GM23248 (cell line): Measurements from ENCODE around the gene SV2B. TPM values are rescaled to one million over a fixed set of nuclear protein-coding genes. Genes with fewer than 3 reads are reported as not detected.
A peak's percentile ranks its signal among the peaks of the same experiment; 100 is the strongest.

ENCODE experiments used
- DNase-seq: peaks from one replicate; pipeline ENCODE4 v3.0.0-alpha.2; 2015
- H2AFZ ChIP-seq: fragments of 200-600 bp; sonication (generic); 2 replicates; pipeline ENCODE4 v1.6.1; 2016; ENCODE audit warnings: antibody characterized with exemption
- H3F3A ChIP-seq: fragments of 200-600 bp; sonication (generic); 2 replicates; pipeline ENCODE4 v1.6.1; 2016; ENCODE audit warnings: mild to moderate bottlenecking, antibody characterized with exemption, mixed run types; ENCODE audit not compliant: insufficient read depth
- H3K27ac ChIP-seq: fragments of 200-600 bp; sonication (generic); 2 replicates; pipeline ENCODE4 v1.5.1; 2016; ENCODE audit warnings: mild to moderate bottlenecking
- H3K27me3 ChIP-seq: fragments of 200-600 bp; sonication (generic); replicated peaks from 2 replicates; pipeline ENCODE4 v1.6.1; 2016; ENCODE audit warnings: mild to moderate bottlenecking; ENCODE audit not compliant: insufficient read depth
- H3K36me3 ChIP-seq: fragments of 200-600 bp; sonication (generic); 2 replicates; pipeline ENCODE4 v1.6.1; 2016; ENCODE audit warnings: low read depth, mild to moderate bottlenecking
- H3K4me1 ChIP-seq: fragments of 200-600 bp; sonication (generic); 2 replicates; pipeline ENCODE4 v1.6.1; 2016; ENCODE audit warnings: mild to moderate bottlenecking; ENCODE audit not compliant: insufficient read depth
- H3K4me2 ChIP-seq: fragments of 200-600 bp; sonication (generic); one replicate; pipeline ENCODE4 v1.6.1; 2016; ENCODE audit warnings: mild to moderate bottlenecking; ENCODE audit not compliant: unreplicated experiment
- H3K4me3 ChIP-seq: fragments of 200-600 bp; sonication (generic); 2 replicates; pipeline ENCODE4 v1.5.1; 2016; ENCODE audit warnings: mild to moderate bottlenecking
- H3K79me2 ChIP-seq: fragments of 200-600 bp; sonication (generic); 2 replicates; pipeline ENCODE4 v1.6.1; 2016; ENCODE audit warnings: mild to moderate bottlenecking; ENCODE audit not compliant: insufficient read depth
- H3K9ac ChIP-seq: fragments of 200-600 bp; sonication (generic); 2 replicates; pipeline ENCODE4 v1.6.1; 2016; ENCODE audit warnings: mild to moderate bottlenecking
- H3K9me2 ChIP-seq: fragments of 200-600 bp; sonication (generic); 2 replicates; pipeline ENCODE4 v1.6.1; 2016; ENCODE audit warnings: mixed run types, mild to moderate bottlenecking, moderate library complexity; ENCODE audit not compliant: insufficient read depth
- H3K9me3 ChIP-seq: fragments of 200-600 bp; sonication (generic); one replicate; pipeline ENCODE4 v1.6.1; 2017; ENCODE audit warnings: low read depth
- H4K20me1 ChIP-seq: fragments of 200-600 bp; sonication (generic); 2 replicates; pipeline ENCODE4 v1.6.0; 2016; ENCODE audit not compliant: insufficient read depth
- EZH2 ChIP-seq: fragments of 200-600 bp; sonication (generic); IDR thresholded peaks from 2 replicates; pipeline ENCODE4 v1.6.1; 2018; ENCODE audit warnings: antibody characterized with exemption, mild to moderate bottlenecking; ENCODE audit not compliant: insufficient read depth, poor library complexity, severe bottlenecking
- EZH2phosphoT487 ChIP-seq: fragments of 200-600 bp; sonication (generic); IDR thresholded peaks from 2 replicates; pipeline ENCODE4 v1.6.1; 2018; ENCODE audit warnings: antibody characterized with exemption, moderate library complexity, mild to moderate bottlenecking, low read depth; ENCODE audit not compliant: insufficient read depth
- WGBS, 2 experiments: methylation state at CpG; one replicate each; pipeline ENCODE4 v1.1.6; 2015 to 2017; ENCODE audit warnings: low lambda C conversion rate in 2 of 2, low coverage in 1 of 2; ENCODE audit errors: missing lambda C conversion rate in 2 of 2; 5-methylcytosine and 5-hydroxymethylcytosine counted together
- in situ Hi-C: fragments of 300-500 bp; cut with MboI; formaldehyde crosslinking; loops from 2 replicates; pipeline ENCODE4 v1.15.0; 2020
- polyA plus RNA-seq: library from polyadenylated mRNA; unstranded; fragments of >200 nt; fragmentation: Nextera tagmentation; extraction: Ambion mirVana; gene quantifications from 2 replicates; pipeline ENCODE4 v1.2.1, GENCODE V29; 2016
- total RNA-seq: library from RNA; depleted of rRNA; stranded (reverse); fragments of >200 nt; shearing (Covaris generic); gene quantifications from 2 replicates; pipeline ENCODE4 v1.2.3, GENCODE V29; 2014

SV2B gene
- total and polyA plus RNA-seq, 2 experiments from 2014 or later, result not detected

- H3K27me3 ChIP-seq, result peaks cover 43% of the 10 kb centered on the region
- peaks cover 7% of the 10 kb centered on the region; the same call in 1 of the 2 replicates for H3F3A ChIP-seq
- peak overlapping the region; percentile 13 for H2AFZ ChIP-seq
- in situ Hi-C loops, result loop anchor here (25.0 kb wide), 1 partner anchor 182 kb away; no protein-coding TSS in a partner anchor
- H3K79me2 ChIP-seq, result no peaks in the 10 kb centered on the region
- H3K9me2 ChIP-seq, result no peaks in the 10 kb centered on the region
- no peaks in the 10 kb centered on the region for H3K4me1 ChIP-seq
- H3K36me3 ChIP-seq, result no peaks in the 10 kb centered on the region
- H3K9me3 ChIP-seq, result no peaks in the 10 kb centered on the region
- no peak overlapping the region for H3K9ac ChIP-seq
- peak overlapping the region; percentile 63 for H3K4me2 ChIP-seq
- H3K4me3 ChIP-seq, result peak overlapping the region; percentile 24; the same call in 1 of the 2 replicates
- H3K27ac ChIP-seq, result no peak overlapping the region
- DNase-seq, result peak; percentile 83
- WGBS, 2 experiments, result 12 to 13% methylated on average over 11 of the region's 11 CpGs
- H4K20me1 ChIP-seq, result no peaks in the 10 kb centered on the region
- TF ChIP-seq EZH2, result no peak
- no peak for TF ChIP-seq EZH2phosphoT487
Observed at GRCh38 chr15:91055548-91056331, 44.3 kb upstream of the SV2B start.

GRCh38 chr15:91061230-91061629, 38.8 kb upstream of the SV2B start:
- no peak overlapping the region for H2AFZ ChIP-seq
- no peak overlapping the region for H3K27ac ChIP-seq
- no peak overlapping the region for H3K4me3 ChIP-seq
- H3K36me3 ChIP-seq, result no peaks in the 10 kb centered on the region
- WGBS, 2 experiments, result 61 to 64% methylated on average over 2 of the region's 2 CpGs
- H3K4me2 ChIP-seq, result no peak overlapping the region
- H3K9me2 ChIP-seq, result no peaks in the 10 kb centered on the region
- H3F3A ChIP-seq, result no peaks in the 10 kb centered on the region
- H3K27me3 ChIP-seq, result peaks cover 22% of the 10 kb centered on the region
- in situ Hi-C loops, result loop anchor here (25.0 kb wide), 1 partner anchor 176 kb away; no protein-coding TSS in a partner anchor
- no peak overlapping the region for H3K9ac ChIP-seq
- H3K79me2 ChIP-seq, result no peaks in the 10 kb centered on the region
- H3K4me1 ChIP-seq, result no peaks in the 10 kb centered on the region
- no peaks in the 10 kb centered on the region for H4K20me1 ChIP-seq
- H3K9me3 ChIP-seq, result no peaks in the 10 kb centered on the region
- no peak for TF ChIP-seq EZH2phosphoT487
- TF ChIP-seq EZH2, result no peak
- no peak for DNase-seq

- no peaks in the 10 kb centered on the region for H3K36me3 ChIP-seq
- no peak overlapping the region for H3K4me3 ChIP-seq
- no peaks in the 10 kb centered on the region for H3K9me3 ChIP-seq
- WGBS, 2 experiments, result 31 to 37% methylated on average over 5 of the region's 5 CpGs
- DNase-seq, result no peak
- no peak overlapping the region for H3K9ac ChIP-seq
- TF ChIP-seq EZH2phosphoT487 (no peak), EZH2 (no peak)
- H3K27me3 ChIP-seq, result peaks cover 22% of the 10 kb centered on the region
- in situ Hi-C loops, result loop anchor here (25.0 kb wide), 1 partner anchor 175 kb away; no protein-coding TSS in a partner anchor
- H3K9me2 ChIP-seq, result no peaks in the 10 kb centered on the region
- no peaks in the 10 kb centered on the region for H3F3A ChIP-seq
- no peak overlapping the region for H3K27ac ChIP-seq
- H3K79me2 ChIP-seq, result no peaks in the 10 kb centered on the region
- no peaks in the 10 kb centered on the region for H4K20me1 ChIP-seq
- no peak overlapping the region for H2AFZ ChIP-seq
- H3K4me2 ChIP-seq, result no peak overlapping the region
- no peaks in the 10 kb centered on the region for H3K4me1 ChIP-seq
Observed at GRCh38 chr15:91061997-91062396, 38.1 kb upstream of the SV2B start.

DNA sequence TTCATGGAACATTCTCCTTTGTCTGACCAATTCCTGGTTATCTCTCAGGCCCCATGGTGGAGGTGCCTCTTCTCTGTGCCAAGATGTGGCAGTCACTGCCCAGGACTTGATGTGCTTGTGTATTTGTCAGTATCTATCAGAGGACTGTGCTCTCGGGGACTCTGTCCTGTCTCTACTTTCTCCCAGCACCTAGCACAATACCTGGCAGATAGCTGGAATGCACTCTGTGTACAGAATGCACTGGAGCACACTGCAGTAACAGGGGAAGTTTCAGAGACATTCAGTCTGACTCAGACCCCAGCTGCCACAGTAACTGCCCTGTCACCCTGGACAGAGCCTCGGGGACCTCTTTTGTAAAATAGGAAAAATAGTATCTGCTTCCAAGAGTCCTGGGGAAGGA, 34.6 kb upstream of the SV2B start:
- Histone ChIP-seq H3K9ac (no peak overlapping the region), H3F3A (no peaks in the 10 kb centered on the region), H3K4me1 (no peaks in the 10 kb centered on the region), H3K4me2 (no peak overlapping the region), H2AFZ (no peak overlapping the region), H3K27ac (no peak overlapping the region), H3K79me2 (no peaks in the 10 kb centered on the region), H3K9me2 (no peaks in the 10 kb centered on the region), H3K36me3 (no peaks in the 10 kb centered on the region), H3K4me3 (no peak overlapping the region), H3K27me3 (no peaks in the 10 kb centered on the region; the same call in 1 of the 2 replicates), H3K9me3 (no peaks in the 10 kb centered on the region), H4K20me1 (no peaks in the 10 kb centered on the region)
- 32 to 42% methylated on average over 2 of the region's 2 CpGs for WGBS, 2 experiments
- no peak for DNase-seq
- in situ Hi-C loops, result loop anchor here (25.0 kb wide), 1 partner anchor 172 kb away; no protein-coding TSS in a partner anchor
- TF ChIP-seq EZH2phosphoT487 (no peak), EZH2 (no peak)
